GM12873 (cell line): ENCODE data around the gene SLC22A14.

ENCODE experiments used
- TF ChIP-seq, protein P1 (sequence below): IDR thresholded peaks from 2 replicates; pipeline ENCODE4 v1.5.1; 2012; ENCODE audit warnings: low read depth, mild to moderate bottlenecking, moderate library complexity, low read length, control low read depth; ENCODE audit not compliant: insufficient read depth; ENCODE audit errors: missing control alignments

The SLC22A14 gene

DNA sequence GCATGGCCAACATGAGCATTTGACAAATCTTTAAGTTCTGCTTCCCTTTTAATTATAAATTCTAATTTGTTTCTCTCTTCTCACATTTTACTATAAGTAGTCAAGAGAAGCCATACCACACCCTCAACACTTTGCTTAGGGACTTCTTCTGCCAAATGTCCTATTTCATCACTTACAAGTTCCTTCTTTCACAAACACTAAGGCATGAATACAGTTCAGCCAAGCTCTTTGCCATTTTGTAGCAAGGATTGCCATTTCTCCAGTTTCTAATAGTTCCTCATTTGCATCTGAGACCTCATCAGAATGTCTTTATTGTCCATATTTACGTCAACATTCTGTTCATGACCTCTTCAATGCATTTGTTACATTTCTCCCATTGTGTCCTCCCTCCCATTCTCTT, 29.4 kb downstream of the SLC22A14 start:
- TF ChIP-seq, protein P1, sequence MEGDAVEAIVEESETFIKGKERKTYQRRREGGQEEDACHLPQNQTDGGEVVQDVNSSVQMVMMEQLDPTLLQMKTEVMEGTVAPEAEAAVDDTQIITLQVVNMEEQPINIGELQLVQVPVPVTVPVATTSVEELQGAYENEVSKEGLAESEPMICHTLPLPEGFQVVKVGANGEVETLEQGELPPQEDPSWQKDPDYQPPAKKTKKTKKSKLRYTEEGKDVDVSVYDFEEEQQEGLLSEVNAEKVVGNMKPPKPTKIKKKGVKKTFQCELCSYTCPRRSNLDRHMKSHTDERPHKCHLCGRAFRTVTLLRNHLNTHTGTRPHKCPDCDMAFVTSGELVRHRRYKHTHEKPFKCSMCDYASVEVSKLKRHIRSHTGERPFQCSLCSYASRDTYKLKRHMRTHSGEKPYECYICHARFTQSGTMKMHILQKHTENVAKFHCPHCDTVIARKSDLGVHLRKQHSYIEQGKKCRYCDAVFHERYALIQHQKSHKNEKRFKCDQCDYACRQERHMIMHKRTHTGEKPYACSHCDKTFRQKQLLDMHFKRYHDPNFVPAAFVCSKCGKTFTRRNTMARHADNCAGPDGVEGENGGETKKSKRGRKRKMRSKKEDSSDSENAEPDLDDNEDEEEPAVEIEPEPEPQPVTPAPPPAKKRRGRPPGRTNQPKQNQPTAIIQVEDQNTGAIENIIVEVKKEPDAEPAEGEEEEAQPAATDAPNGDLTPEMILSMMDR = no peak

DNA sequence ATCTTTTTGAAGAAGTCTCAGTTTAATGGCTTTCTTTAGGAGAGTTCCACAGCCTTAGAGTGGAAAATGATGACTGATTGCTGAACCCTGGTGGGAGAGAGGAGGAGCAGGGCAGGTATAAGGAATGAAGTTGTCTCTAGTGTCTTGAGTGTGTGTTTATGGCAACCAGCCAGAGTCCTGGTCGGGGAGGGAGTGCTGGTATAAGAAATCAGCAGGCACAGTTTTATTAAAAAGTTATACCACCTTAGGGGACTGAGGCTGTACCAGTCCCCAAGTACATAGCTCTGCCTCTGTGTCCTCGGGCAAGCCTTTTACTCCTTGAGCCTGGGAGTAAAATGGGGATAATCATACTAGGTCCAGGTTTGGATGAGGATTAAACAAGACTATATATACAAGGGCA, 29.8 kb downstream of the SLC22A14 start:
- TF ChIP-seq, protein P1 = no peak

DNA sequence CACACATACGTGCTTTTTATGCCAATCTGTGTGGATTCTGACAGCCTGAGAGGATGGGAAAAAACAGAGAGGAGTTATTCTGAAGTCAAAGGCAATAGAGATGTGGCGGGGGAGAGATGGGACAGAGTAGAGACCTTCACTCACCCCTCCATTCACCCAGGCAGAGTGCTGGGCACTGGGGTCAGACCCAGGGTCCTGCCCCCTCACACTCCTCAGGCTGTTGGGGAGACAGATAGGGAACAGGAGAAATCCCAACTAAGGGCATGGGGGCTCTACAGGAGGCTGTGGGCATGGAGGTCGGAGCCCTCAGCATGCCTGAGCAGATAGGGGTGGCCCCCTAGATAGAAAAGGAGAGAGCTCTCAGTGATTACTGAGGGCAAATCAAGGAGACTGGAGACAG, 30.3 kb downstream of the SLC22A14 start:
- TF ChIP-seq, protein P1 = no peak

DNA sequence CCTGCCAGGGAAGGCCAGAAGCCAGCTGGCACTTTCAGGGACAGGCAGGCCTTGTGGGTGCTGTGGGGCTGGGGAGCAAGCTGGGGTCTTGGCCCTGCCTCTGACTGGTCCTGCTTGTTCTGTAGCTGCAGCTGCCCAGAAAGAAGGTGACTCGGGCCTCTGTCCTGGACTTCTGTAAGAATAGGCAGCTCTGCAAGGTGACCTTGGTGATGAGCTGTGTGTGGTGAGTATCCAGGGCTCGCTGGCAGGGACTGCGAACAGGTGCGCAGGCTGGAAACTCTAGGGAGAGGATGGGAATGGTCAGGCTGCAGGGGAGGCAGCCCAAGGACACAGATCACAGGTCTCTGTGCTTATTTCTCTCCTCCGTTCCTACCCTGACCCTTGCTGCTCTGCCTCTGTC, 31.2 kb downstream of the SLC22A14 start:
- TF ChIP-seq, protein P1 = no peak

DNA sequence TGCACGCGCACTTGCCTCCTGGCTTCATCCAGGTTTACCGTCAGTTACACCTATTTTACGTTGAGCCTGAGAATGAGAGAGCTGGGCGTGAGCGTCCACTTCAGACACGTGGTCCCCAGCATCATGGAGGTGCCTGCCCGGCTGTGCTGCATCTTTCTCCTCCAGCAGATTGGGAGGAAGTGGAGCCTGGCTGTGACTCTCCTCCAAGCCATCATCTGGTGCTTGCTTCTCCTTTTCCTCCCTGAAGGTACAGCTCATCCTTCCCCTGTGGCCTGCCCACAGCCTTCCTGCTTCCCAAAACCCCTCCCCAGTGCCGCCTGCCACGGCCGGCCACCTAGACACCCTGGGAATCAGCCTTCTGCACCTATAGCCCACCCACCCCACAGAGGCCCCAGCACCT, 31.6 kb downstream of the SLC22A14 start:
- TF ChIP-seq, protein P1 = no peak

DNA sequence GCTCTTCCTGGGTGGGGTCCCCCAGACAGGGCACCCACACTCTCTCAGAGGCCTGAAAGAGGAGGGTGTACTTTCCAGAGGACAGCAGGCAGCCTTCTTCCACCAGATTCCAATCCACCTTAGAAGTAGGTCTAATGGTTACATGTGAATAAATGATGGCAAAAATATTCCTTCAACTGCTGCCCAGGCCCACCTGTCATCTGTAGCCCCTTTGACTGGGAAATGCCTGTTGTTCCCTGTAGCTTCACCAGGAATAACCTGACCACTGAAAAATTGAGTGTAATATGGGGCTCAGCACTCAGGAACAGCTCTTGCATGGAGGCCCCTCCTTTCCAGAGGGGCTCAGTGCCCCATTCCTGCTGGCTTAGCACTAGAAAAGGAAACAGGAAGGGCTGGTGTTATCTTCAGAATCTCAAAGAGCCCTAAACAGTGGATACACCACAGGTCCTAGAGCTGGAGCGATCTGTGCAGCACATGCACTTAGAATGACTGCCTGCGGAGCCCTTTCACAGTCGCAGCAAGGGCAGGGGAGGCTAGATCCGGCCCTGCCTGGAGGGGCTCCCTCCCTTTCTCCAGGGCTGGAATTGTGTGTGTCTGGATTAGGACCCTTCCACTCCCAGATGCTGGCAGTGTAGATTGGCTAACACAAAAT, 32.1 kb downstream of the SLC22A14 start:
- TF ChIP-seq, protein P1 = no peak

DNA sequence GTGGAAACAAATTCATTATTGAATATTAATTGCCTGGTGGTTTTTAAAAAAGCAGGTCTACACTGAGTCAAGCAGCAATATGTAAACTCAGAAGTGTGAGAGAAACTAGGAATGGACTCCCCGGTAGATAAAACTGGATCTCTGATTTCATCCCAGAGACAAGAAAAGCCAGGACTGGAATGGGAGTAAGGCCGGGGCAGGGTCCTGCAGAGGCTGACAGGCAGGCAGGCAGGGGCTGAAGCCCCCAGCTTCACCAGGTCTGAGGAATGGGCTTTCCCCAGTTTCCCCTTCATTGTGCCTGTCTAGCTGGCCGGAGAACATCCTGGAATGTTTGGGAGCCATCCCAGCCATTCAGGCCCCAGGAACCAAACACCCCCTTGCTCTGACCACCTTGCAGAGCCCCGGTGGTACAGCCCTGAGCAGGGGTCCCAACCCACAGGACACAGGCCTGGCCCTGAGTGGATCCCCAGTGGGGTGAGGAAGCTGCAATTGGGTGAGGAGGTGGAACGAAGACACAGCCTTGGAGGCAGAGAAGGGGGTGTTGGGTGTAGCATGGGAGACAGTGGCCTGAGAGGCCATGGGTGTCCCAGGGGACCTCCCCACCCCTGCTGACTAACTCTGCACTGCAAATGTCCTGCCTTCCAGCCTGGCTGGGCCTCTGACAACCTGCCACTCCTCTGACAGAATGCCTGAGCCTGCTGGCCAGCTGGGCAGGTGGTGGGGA, 32.8 kb downstream of the SLC22A14 start:
- TF ChIP-seq, protein P1 = no peak
